Neural progenitor cell (in vitro differentiated cells): Measurements from ENCODE around the gene DDX60. TPM values are rescaled to one million over a fixed set of nuclear protein-coding genes. Genes with fewer than 3 reads are reported as not detected.

Source experiments
- DNase-seq: peaks from one replicate; pipeline ENCODE4 v3.0.0-alpha.2; 2016; ENCODE audit warnings: low spot score
- H2AFZ ChIP-seq: fragments of 200-600 bp; sonication (generic); replicated peaks from 2 replicates; pipeline ENCODE4 v1.6.1; 2016; ENCODE audit warnings: antibody characterized with exemption
- H3F3A ChIP-seq: fragments of 200-600 bp; sonication (generic); 2 replicates; pipeline ENCODE4 v1.6.1; 2016; ENCODE audit warnings: antibody characterized with exemption, low read depth
- H3K27ac ChIP-seq: fragments of 200-600 bp; sonication (generic); 2 replicates; pipeline ENCODE4 v1.5.1; 2016; ENCODE audit warnings: mild to moderate bottlenecking
- H3K27me3 ChIP-seq: fragments of 200-600 bp; sonication (generic); 2 replicates; pipeline ENCODE4 v1.6.1; 2016; ENCODE audit warnings: mild to moderate bottlenecking, moderate library complexity
- H3K36me3 ChIP-seq: fragments of 200-600 bp; sonication (generic); 2 replicates; pipeline ENCODE4 v1.5.1; 2016
- H3K4me1 ChIP-seq: fragments of 200-600 bp; sonication (generic); 2 replicates; pipeline ENCODE4 v1.6.1; 2016; ENCODE audit warnings: mixed run types
- H3K4me2 ChIP-seq: fragments of 200-600 bp; sonication (generic); 2 replicates; pipeline ENCODE4 v1.6.1; 2016
- H3K4me3 ChIP-seq: fragments of 200-600 bp; sonication (generic); 2 replicates; pipeline ENCODE4 v1.5.1; 2016
- H3K79me2 ChIP-seq: fragments of 200-600 bp; sonication (generic); 2 replicates; pipeline ENCODE4 v1.6.1; 2016; ENCODE audit warnings: low read depth
- H3K9ac ChIP-seq: fragments of 200-600 bp; sonication (generic); 2 replicates; pipeline ENCODE4 v1.6.1; 2016
- H3K9me3 ChIP-seq: fragments of 200-600 bp; sonication (generic); 2 replicates; pipeline ENCODE4 v1.5.1; 2016; ENCODE audit warnings: low read depth
- H4K20me1 ChIP-seq: fragments of 200-600 bp; sonication (generic); 2 replicates; pipeline ENCODE4 v1.6.1; 2016; ENCODE audit warnings: low read depth
- H3K27ac Mint-ChIP-seq: 3 replicates; pipeline ENCODE4 v1.8.0; 2021; ENCODE audit warnings: mixed read lengths
- H3K27me3 Mint-ChIP-seq: 2 replicates; pipeline ENCODE4 v1.8.0; 2022; ENCODE audit warnings: low read depth, mild to moderate bottlenecking, inconsistent platforms, moderate library complexity, mixed read lengths; ENCODE audit not compliant: insufficient read depth
- H3K36me3 Mint-ChIP-seq: 3 replicates; pipeline ENCODE4 v1.8.0; 2021; ENCODE audit warnings: mixed read lengths
- H3K4me1 Mint-ChIP-seq: 3 replicates; pipeline ENCODE4 v1.8.0; 2021; ENCODE audit warnings: mixed read lengths
- H3K4me3 Mint-ChIP-seq: 3 replicates; pipeline ENCODE4 v1.8.0; 2021; ENCODE audit warnings: mild to moderate bottlenecking, moderate library complexity, mixed read lengths
- H3K9me3 Mint-ChIP-seq: 3 replicates; pipeline ENCODE4 v1.8.0; 2020; ENCODE audit warnings: mixed read lengths
- CTCF ChIP-seq: fragments of 200-600 bp; sonication (generic); IDR thresholded peaks from 2 replicates; pipeline ENCODE4 v1.5.1; 2017; ENCODE audit warnings: antibody characterized with exemption, mild to moderate bottlenecking
- EZH2 ChIP-seq: fragments of 200-600 bp; sonication (generic); IDR thresholded peaks from 2 replicates; pipeline ENCODE4 v1.6.1; 2017; ENCODE audit warnings: antibody characterized with exemption, mild to moderate bottlenecking, moderate library complexity
- EZH2phosphoT487 ChIP-seq: fragments of 200-600 bp; sonication (generic); IDR thresholded peaks from 2 replicates; pipeline ENCODE4 v1.6.1; 2017; ENCODE audit warnings: antibody characterized with exemption
- total RNA-seq: library from RNA; depleted of rRNA; stranded (reverse); fragments of >200 nt; gene quantifications from 2 replicates; pipeline ENCODE4 v1.2.3, GENCODE V29; 2015; ENCODE audit warnings: low replicate concordance

The DDX60 gene
- total RNA-seq, 1 donor from 2014 or later, result 7.8 TPM

DNA sequence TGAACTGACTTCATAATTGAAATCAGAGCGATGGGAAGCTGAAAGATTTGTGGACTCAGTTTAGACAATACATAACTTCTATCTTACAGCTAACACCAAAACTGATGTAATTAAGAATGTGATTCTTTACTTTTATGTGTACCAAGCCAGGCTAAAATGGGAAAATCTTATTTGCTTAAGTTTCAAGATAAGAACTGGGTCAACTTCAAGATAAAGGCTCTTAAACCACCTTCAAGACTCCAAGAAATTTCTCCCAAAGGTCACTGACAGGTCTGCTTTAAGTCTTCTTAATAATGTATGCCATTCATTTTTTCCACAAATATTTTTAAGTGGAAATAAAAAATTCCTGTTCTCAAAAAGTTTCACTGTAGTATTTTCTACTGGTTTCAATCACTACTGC, 55.5 kb downstream of the DDX60 start:
- H3K27me3 Mint-ChIP-seq, result no peaks in the 10 kb centered on the region
- Histone ChIP-seq H3K4me1 (no peaks in the 10 kb centered on the region), H3K27ac (no peak overlapping the region), H3K36me3 (no peaks in the 10 kb centered on the region), H3K4me2 (no peak overlapping the region), H3K4me3 (no peak overlapping the region), H3F3A (no peaks in the 10 kb centered on the region), H3K79me2 (no peaks in the 10 kb centered on the region), H3K9me3 (no peaks in the 10 kb centered on the region), H3K27me3 (no peaks in the 10 kb centered on the region), H4K20me1 (no peaks in the 10 kb centered on the region), H2AFZ (no peak overlapping the region), H3K9ac (no peak overlapping the region)
- H3K36me3 Mint-ChIP-seq, result no peaks in the 10 kb centered on the region
- no peak for DNase-seq
- no peak overlapping the region for H3K4me3 Mint-ChIP-seq
- no peaks in the 10 kb centered on the region for H3K4me1 Mint-ChIP-seq
- TF ChIP-seq CTCF, result no peak
- H3K27ac Mint-ChIP-seq, result no peak overlapping the region
- no peaks in the 10 kb centered on the region for H3K9me3 Mint-ChIP-seq

- Histone ChIP-seq H3F3A (no peaks in the 10 kb centered on the region), H4K20me1 (no peaks in the 10 kb centered on the region), H3K36me3 (no peaks in the 10 kb centered on the region), H2AFZ (no peak overlapping the region), H3K4me3 (no peak overlapping the region), H3K27me3 (no peaks in the 10 kb centered on the region), H3K9me3 (no peaks in the 10 kb centered on the region), H3K9ac (no peak overlapping the region), H3K79me2 (no peaks in the 10 kb centered on the region), H3K27ac (no peak overlapping the region), H3K4me2 (no peak overlapping the region), H3K4me1 (no peaks in the 10 kb centered on the region)
- no peak overlapping the region for H3K27ac Mint-ChIP-seq
- no peaks in the 10 kb centered on the region for H3K36me3 Mint-ChIP-seq
- TF ChIP-seq EZH2 (no peak), EZH2phosphoT487 (no peak), CTCF (no peak)
- no peaks in the 10 kb centered on the region for H3K27me3 Mint-ChIP-seq
- no peaks in the 10 kb centered on the region for H3K4me1 Mint-ChIP-seq
- H3K9me3 Mint-ChIP-seq, result no peaks in the 10 kb centered on the region
- H3K4me3 Mint-ChIP-seq, result no peak overlapping the region
- no peak for DNase-seq
Measured at GRCh38 chr4:168259096-168259495, 59.5 kb downstream of the DDX60 start.

DNA sequence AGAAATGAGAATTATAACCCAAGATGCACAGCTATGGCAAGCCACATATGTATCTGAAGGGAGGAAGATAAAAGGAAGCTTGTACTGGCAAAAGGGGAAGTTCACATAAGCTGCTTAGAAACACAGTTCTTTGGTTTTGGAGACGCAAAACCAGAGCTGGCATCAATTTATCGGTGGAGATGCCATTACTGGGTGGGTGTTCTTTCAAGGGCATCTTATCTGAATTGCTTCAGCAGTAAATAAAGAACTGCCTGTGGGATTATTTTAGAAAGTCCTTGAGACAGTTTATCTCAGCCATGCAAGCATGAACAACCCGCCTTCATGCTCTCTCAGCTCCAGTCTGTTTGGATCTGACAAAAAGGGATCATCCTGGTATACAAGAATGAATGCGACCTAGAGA, 60.8 kb downstream of the DDX60 start:
- Histone ChIP-seq H3K9ac (no peak overlapping the region), H3K4me3 (no peak overlapping the region), H3K9me3 (no peaks in the 10 kb centered on the region), H4K20me1 (no peaks in the 10 kb centered on the region), H3K36me3 (no peaks in the 10 kb centered on the region), H3F3A (no peaks in the 10 kb centered on the region), H2AFZ (no peak overlapping the region), H3K79me2 (no peaks in the 10 kb centered on the region), H3K27ac (no peak overlapping the region), H3K27me3 (no peaks in the 10 kb centered on the region), H3K4me2 (no peak overlapping the region), H3K4me1 (no peaks in the 10 kb centered on the region)
- no peak overlapping the region for H3K4me3 Mint-ChIP-seq
- no peaks in the 10 kb centered on the region for H3K27me3 Mint-ChIP-seq
- no peaks in the 10 kb centered on the region for H3K4me1 Mint-ChIP-seq
- no peak for DNase-seq
- H3K27ac Mint-ChIP-seq, result no peak overlapping the region
- TF ChIP-seq CTCF (no peak), EZH2 (no peak), EZH2phosphoT487 (no peak)
- no peaks in the 10 kb centered on the region for H3K9me3 Mint-ChIP-seq
- no peaks in the 10 kb centered on the region for H3K36me3 Mint-ChIP-seq
